ENCODE measurements around the gene TMEM132D.

TMEM132D gene

GRCh38 chr12:129357233-129357632, 546.6 kb downstream of the TMEM132D start:
- CTCF ChIA-PET: no interaction called here
- Histone ChIP-seq H3K27ac (ENCODE audit: extremely low read depth, low read depth, low read length) (no peak overlapping the region), H3K4me1 (ENCODE audit: control insufficient read depth, insufficient read depth, low read length) (no peaks in the 10 kb centered on the region), H3K9me3 (ENCODE audit: control insufficient read depth, insufficient read depth, low read depth, low read length) (no peaks in the 10 kb centered on the region), H3K4me3 (ENCODE audit: low read depth, low read length) (no peak overlapping the region), H3K36me3 (ENCODE audit: control insufficient read depth in 2 of 2, insufficient read depth in 1 of 2, low read length in 2 of 2) (no peaks in the 10 kb centered on the region)
- POLR2A ChIA-PET: no interaction called here
- TF ChIP-seq ZNF777 (tag by site-specific recombination; IDR thresholded peaks at IDR 0.05; ENCODE audit: borderline replicate concordance) (no peak), PRDM1 (tag by site-specific recombination; IDR thresholded peaks at IDR 0.05) (0 out of 2 replicates have a peak, but pooled peaks have one; percentile 29), ZNF366 (tag by site-specific recombination; conservative IDR thresholded peaks at IDR 0.05) (peak; percentile 63)

GRCh38 chr12:129351481-129351880, 552.3 kb downstream of the TMEM132D start:
- H3K9me3 ChIP-seq (ENCODE audit: control insufficient read depth, insufficient read depth, low read depth, low read length): no peaks in the 10 kb centered on the region
- no peak overlapping the region for H3K27ac ChIP-seq (ENCODE audit: extremely low read depth, low read depth, low read length)
- POLR2A ChIA-PET: no interaction called here
- H3K4me3 ChIP-seq (ENCODE audit: low read depth, low read length): no peak overlapping the region
- TF ChIP-seq ZFP3 (tag by site-specific recombination; IDR thresholded peaks at IDR 0.05; ENCODE audit: low read depth) (no peak), REPIN1 (tag by site-specific recombination; IDR thresholded peaks at IDR 0.05; ENCODE audit: low read depth) (no peak), ZNF10 (tag by site-specific recombination; IDR thresholded peaks at IDR 0.05) (no peak), SALL2 (tag by site-specific recombination; IDR thresholded peaks at IDR 0.05; ENCODE audit: borderline replicate concordance) (no peak), ZNF785 (tag by site-specific recombination; IDR thresholded peaks at IDR 0.05) (no peak), ZNF292 (tag by site-specific recombination; IDR thresholded peaks at IDR 0.05; ENCODE audit: borderline replicate concordance, low read depth) (no peak), SETDB1 (IDR thresholded peaks at IDR 0.05; ENCODE audit: insufficient read length, low read length) (no peak), ZNF529 (tag by site-specific recombination; IDR thresholded peaks at IDR 0.05; ENCODE audit: insufficient replicate concordance) (no peak), ZFP41 (tag by site-specific recombination; IDR thresholded peaks at IDR 0.05; ENCODE audit: borderline replicate concordance) (no peak), ZFP69B (tag by site-specific recombination; IDR thresholded peaks at IDR 0.05) (no peak), ZNF223 (tag by site-specific recombination; IDR thresholded peaks at IDR 0.05) (no peak), ZNF239 (tag by site-specific recombination; IDR thresholded peaks at IDR 0.05) (no peak), ZBTB21 (tag by site-specific recombination; IDR thresholded peaks at IDR 0.05) (no peak)
- TF ChIP-seq, protein P1, sequence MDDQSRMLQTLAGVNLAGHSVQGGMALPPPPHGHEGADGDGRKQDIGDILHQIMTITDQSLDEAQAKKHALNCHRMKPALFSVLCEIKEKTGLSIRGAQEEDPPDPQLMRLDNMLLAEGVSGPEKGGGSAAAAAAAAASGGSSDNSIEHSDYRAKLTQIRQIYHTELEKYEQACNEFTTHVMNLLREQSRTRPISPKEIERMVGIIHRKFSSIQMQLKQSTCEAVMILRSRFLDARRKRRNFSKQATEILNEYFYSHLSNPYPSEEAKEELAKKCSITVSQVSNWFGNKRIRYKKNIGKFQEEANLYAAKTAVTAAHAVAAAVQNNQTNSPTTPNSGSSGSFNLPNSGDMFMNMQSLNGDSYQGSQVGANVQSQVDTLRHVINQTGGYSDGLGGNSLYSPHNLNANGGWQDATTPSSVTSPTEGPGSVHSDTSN (CRISPR knock-in tag; IDR thresholded peaks at IDR 0.05): no peak
- TF ChIP-seq, protein P2, sequence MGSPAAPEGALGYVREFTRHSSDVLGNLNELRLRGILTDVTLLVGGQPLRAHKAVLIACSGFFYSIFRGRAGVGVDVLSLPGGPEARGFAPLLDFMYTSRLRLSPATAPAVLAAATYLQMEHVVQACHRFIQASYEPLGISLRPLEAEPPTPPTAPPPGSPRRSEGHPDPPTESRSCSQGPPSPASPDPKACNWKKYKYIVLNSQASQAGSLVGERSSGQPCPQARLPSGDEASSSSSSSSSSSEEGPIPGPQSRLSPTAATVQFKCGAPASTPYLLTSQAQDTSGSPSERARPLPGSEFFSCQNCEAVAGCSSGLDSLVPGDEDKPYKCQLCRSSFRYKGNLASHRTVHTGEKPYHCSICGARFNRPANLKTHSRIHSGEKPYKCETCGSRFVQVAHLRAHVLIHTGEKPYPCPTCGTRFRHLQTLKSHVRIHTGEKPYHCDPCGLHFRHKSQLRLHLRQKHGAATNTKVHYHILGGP (tag by site-specific recombination; IDR thresholded peaks at IDR 0.05): no peak
- TF ChIP-seq, protein P3, sequence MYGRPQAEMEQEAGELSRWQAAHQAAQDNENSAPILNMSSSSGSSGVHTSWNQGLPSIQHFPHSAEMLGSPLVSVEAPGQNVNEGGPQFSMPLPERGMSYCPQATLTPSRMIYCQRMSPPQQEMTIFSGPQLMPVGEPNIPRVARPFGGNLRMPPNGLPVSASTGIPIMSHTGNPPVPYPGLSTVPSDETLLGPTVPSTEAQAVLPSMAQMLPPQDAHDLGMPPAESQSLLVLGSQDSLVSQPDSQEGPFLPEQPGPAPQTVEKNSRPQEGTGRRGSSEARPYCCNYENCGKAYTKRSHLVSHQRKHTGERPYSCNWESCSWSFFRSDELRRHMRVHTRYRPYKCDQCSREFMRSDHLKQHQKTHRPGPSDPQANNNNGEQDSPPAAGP (tag by site-specific recombination; IDR thresholded peaks at IDR 0.05): no peak
- H3K4me1 ChIP-seq (ENCODE audit: control insufficient read depth, insufficient read depth, low read length): no peaks in the 10 kb centered on the region
- no peaks in the 10 kb centered on the region for H3K36me3 ChIP-seq (ENCODE audit: control insufficient read depth in 2 of 2, insufficient read depth in 1 of 2, low read length in 2 of 2)
- CTCF ChIA-PET: no interaction called here

- ChIA-PET CTCF (no interaction called here), POLR2A (no interaction called here)
- no peak overlapping the region for H3K4me3 ChIP-seq (ENCODE audit: low read depth, low read length)
- TF ChIP-seq ZNF830 (tag by site-specific recombination; IDR thresholded peaks at IDR 0.05; ENCODE audit: low read depth): no peak
- no peak for TF ChIP-seq ZNF398 (tag by site-specific recombination; IDR thresholded peaks at IDR 0.05)
- no peak for TF ChIP-seq ZNF585B (tag by site-specific recombination; IDR thresholded peaks at IDR 0.05)
- no peak for TF ChIP-seq ZFP41 (tag by site-specific recombination; IDR thresholded peaks at IDR 0.05; ENCODE audit: borderline replicate concordance)
- no peak for TF ChIP-seq GLIS1 (tag by site-specific recombination; IDR thresholded peaks at IDR 0.05)
- TF ChIP-seq ZNF132 (tag by site-specific recombination; IDR thresholded peaks at IDR 0.05; ENCODE audit: borderline replicate concordance): no peak
- H3K36me3 ChIP-seq (ENCODE audit: control insufficient read depth in 2 of 2, insufficient read depth in 1 of 2, low read length in 2 of 2): no peaks in the 10 kb centered on the region
- no peaks in the 10 kb centered on the region for H3K4me1 ChIP-seq (ENCODE audit: control insufficient read depth, insufficient read depth, low read length)
- H3K9me3 ChIP-seq (ENCODE audit: control insufficient read depth, insufficient read depth, low read depth, low read length): no peaks in the 10 kb centered on the region
- H3K27ac ChIP-seq (ENCODE audit: extremely low read depth, low read depth, low read length): no peak overlapping the region
Measured at GRCh38 chr12:129339336-129339735, 564.5 kb downstream of the TMEM132D start.

Data from HEK293 (cell line).